ENCODE results near the gene CCL25. TPM values are rescaled to one million over a fixed set of nuclear protein-coding genes. Genes with fewer than 3 reads are reported as not detected.

CCL25 gene
- total and polyA plus RNA-seq, 9 donors = 0.18 to 45.5 (median 0.36) TPM; not detected in 4

DNA sequence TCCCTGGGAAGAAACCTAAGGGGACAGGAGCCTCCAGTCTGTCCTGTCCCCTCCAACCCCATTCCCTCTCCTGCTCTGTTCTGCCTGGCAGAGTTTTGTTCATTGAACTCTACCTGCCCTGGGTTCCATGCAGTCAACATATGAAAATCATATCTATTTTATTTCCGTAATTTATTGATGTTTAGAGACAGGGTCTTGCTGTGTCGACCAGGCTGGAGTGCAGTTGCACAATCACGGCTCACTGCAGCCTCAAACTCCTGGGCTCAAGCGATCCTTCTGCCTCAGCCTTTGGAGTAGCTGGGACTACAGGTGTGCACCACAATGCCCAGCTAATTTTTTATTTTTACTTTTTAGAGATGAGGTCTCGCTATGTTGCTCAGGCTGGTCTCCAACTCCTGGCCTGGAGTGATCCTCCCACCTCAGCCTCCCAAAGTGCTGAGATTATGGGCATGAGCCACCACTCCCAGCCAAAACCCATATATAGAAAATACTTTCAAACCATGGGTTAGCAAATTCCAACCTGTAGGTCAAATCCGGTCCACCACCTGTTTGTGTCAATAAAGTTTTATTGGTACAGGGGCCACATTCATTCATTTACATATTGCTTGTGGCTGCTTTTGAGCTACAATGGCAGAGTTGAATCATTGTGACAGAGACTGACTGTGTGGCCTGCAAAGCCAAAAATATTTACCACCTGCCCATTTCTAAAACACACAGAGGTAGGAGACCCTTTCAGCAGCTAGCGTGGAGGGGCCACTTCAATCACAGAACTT lies 57.5 kb downstream of the CCL25 start:
- no peak overlapping the region for H3K4me3 ChIP-seq (ENCODE audit: low read length)
- H3K27me3 ChIP-seq (ENCODE audit: control insufficient read depth, insufficient read depth, low read length) = no peaks in the 10 kb centered on the region
- no peak for DNase-seq
- 95% methylated on average over 4 of the region's 7 CpGs for WGBS (ENCODE audit: insufficient coverage)
- H3K4me1 ChIP-seq (ENCODE audit: control insufficient read depth, insufficient read depth, low read length) = no peaks in the 10 kb centered on the region
- peaks cover 4% of the 10 kb centered on the region for H3K36me3 ChIP-seq (ENCODE audit: control insufficient read depth, insufficient read depth, low read length)
- no peak overlapping the region for H3K27ac ChIP-seq (ENCODE audit: low read length)
- no peaks in the 10 kb centered on the region for H3K9me3 ChIP-seq (replicated peaks; ENCODE audit: control insufficient read depth, low read depth, low read length)

DNA sequence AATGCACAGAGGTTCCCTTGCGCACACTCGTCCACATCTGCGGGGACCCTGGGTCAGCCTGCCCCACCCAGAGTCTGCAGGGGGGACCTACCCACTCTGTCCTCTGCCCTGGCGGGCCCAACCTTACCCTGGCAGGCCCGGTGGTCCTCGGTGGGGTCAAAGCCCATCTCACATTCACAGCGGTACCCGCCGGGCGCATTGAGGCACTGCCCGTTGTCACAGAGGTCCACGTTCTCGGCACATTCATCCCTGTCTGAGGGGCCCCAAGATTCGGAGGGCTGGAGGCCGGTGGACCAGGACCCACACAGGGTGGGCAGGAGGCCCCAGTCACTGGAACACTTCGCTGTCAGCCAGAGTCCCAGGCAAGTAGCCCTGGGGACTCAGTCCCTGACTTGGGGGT lies 58.4 kb downstream of the CCL25 start:
- Histone ChIP-seq H3K36me3 (ENCODE audit: control insufficient read depth, insufficient read depth, low read length) (peaks cover 4% of the 10 kb centered on the region), H3K4me3 (ENCODE audit: low read length) (no peak overlapping the region), H3K9me3 (replicated peaks; ENCODE audit: control insufficient read depth, low read depth, low read length) (no peaks in the 10 kb centered on the region), H3K27ac (ENCODE audit: low read length) (no peak overlapping the region), H3K27me3 (ENCODE audit: control insufficient read depth, insufficient read depth, low read length) (no peaks in the 10 kb centered on the region), H3K4me1 (ENCODE audit: control insufficient read depth, insufficient read depth, low read length) (no peaks in the 10 kb centered on the region)
- DNase-seq = no peak
- WGBS (ENCODE audit: insufficient coverage) = 94% methylated on average over 15 of the region's 16 CpGs

DNA sequence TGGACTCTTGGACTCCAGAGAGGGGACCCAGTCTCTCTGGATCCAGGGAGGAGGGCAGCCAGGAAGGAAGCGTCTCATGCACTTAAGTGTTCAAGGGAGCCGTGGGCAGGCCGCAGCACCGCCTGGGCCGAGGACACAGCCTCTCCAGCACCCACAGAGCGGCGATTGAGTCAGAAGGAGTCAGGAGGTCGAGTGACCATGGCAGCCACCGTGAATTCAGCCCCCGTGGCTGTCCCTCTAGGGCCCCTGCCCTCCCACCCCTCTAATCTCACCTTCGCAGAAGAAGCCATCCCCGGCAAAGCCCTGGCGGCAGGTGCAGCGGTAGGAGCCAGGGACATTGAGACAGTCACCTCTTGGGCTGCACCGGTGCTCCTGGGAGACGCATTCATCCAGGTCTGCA lies 58.8 kb downstream of the CCL25 start:
- Histone ChIP-seq H3K9me3 (replicated peaks; ENCODE audit: control insufficient read depth, low read depth, low read length) (no peaks in the 10 kb centered on the region), H3K27ac (ENCODE audit: low read length) (no peak overlapping the region), H3K4me1 (ENCODE audit: control insufficient read depth, insufficient read depth, low read length) (no peaks in the 10 kb centered on the region), H3K27me3 (ENCODE audit: control insufficient read depth, insufficient read depth, low read length) (no peaks in the 10 kb centered on the region), H3K4me3 (ENCODE audit: low read length) (no peak overlapping the region), H3K36me3 (ENCODE audit: control insufficient read depth, insufficient read depth, low read length) (peaks cover 4% of the 10 kb centered on the region)
- 92% methylated on average over 11 of the region's 16 CpGs for WGBS (ENCODE audit: insufficient coverage)
- DNase-seq = no peak

Other genes with a start within 250 kb of the CCL25 start
- 8.7 TPM for gene EVI5L, start 222.5 kb upstream of the CCL25 start, total RNA-seq
- gene EVI5L, start 222.5 kb upstream of the CCL25 start, polyA plus RNA-seq (ENCODE audit: insufficient read depth in 1 of 8, insufficient read length in 8 of 8, low replicate concordance in 1 of 8) = 10 to 100 TPM; 12.1 to 20.0 (median 15.7) TPM
- 0.09 TPM for gene PRR36, start 178.4 kb upstream of the CCL25 start, total RNA-seq
- under 1 TPM; 0.20 to 0.96 (median 0.39) TPM for gene PRR36, start 178.4 kb upstream of the CCL25 start, polyA plus RNA-seq (ENCODE audit: insufficient read depth in 1 of 8, insufficient read length in 8 of 8, low replicate concordance in 1 of 8)
- 0.13 TPM for gene LRRC8E, start 164.2 kb upstream of the CCL25 start, total RNA-seq
- gene LRRC8E, start 164.2 kb upstream of the CCL25 start, polyA plus RNA-seq (ENCODE audit: insufficient read depth in 1 of 8, insufficient read length in 8 of 8, low replicate concordance in 1 of 8) = under 1 TPM in 7 of 8 donors, not detected in 1; 0.18 to 0.82 (median 0.31) TPM
- gene MAP2K7, start 148.9 kb upstream of the CCL25 start, total RNA-seq = 8.0 TPM
- 10 to 100 TPM; 19.8 to 26.9 (median 23.3) TPM for gene MAP2K7, start 148.9 kb upstream of the CCL25 start, polyA plus RNA-seq (ENCODE audit: insufficient read depth in 1 of 8, insufficient read length in 8 of 8, low replicate concordance in 1 of 8)
- gene TGFBR3L, start 137.9 kb upstream of the CCL25 start, total RNA-seq = 0.31 TPM
- gene TGFBR3L, start 137.9 kb upstream of the CCL25 start, polyA plus RNA-seq (ENCODE audit: insufficient read depth in 1 of 8, insufficient read length in 8 of 8, low replicate concordance in 1 of 8) = under 1 TPM in 7 of 8 donors, not detected in 1; 0.09 to 0.73 (median 0.49) TPM
- 10.6 TPM for gene SNAPC2, start 132.4 kb upstream of the CCL25 start, total RNA-seq
- gene SNAPC2, start 132.4 kb upstream of the CCL25 start, polyA plus RNA-seq (ENCODE audit: insufficient read depth in 1 of 8, insufficient read length in 8 of 8, low replicate concordance in 1 of 8) = 10 to 100 TPM; 17.2 to 22.1 (median 20.1) TPM
- 0.58 TPM for gene CTXN1, start 126.6 kb upstream of the CCL25 start, total RNA-seq
- 1 to 10 TPM; 1.7 to 5.3 (median 2.8) TPM for gene CTXN1, start 126.6 kb upstream of the CCL25 start, polyA plus RNA-seq (ENCODE audit: insufficient read depth in 1 of 8, insufficient read length in 8 of 8, low replicate concordance in 1 of 8)
- 40.5 TPM for gene TIMM44, start 109.1 kb upstream of the CCL25 start, total RNA-seq
- 10 to 100 TPM; 44.6 to 66.3 (median 57.4) TPM for gene TIMM44, start 109.1 kb upstream of the CCL25 start, polyA plus RNA-seq (ENCODE audit: insufficient read depth in 1 of 8, insufficient read length in 8 of 8, low replicate concordance in 1 of 8)
- 36.7 TPM for gene ELAVL1, start 47.1 kb upstream of the CCL25 start, total RNA-seq
- gene ELAVL1, start 47.1 kb upstream of the CCL25 start, polyA plus RNA-seq (ENCODE audit: insufficient read depth in 1 of 8, insufficient read length in 8 of 8, low replicate concordance in 1 of 8) = 10 to 100 TPM; 44.9 to 67.4 (median 57.2) TPM
- gene FBN3, start 96.8 kb downstream of the CCL25 start, total RNA-seq = 4.8 TPM
- gene FBN3, start 96.8 kb downstream of the CCL25 start, polyA plus RNA-seq (ENCODE audit: insufficient read depth in 1 of 8, insufficient read length in 8 of 8, low replicate concordance in 1 of 8) = 10 to 100 TPM in 6 of 8 donors, 1 to 10 TPM in 2; 7.5 to 17.7 (median 13.5) TPM
- gene CERS4, start 156.6 kb downstream of the CCL25 start, total RNA-seq = 15.6 TPM
- gene CERS4, start 156.6 kb downstream of the CCL25 start, polyA plus RNA-seq (ENCODE audit: insufficient read depth in 1 of 8, insufficient read length in 8 of 8, low replicate concordance in 1 of 8) = 10 to 100 TPM; 11.7 to 24.1 (median 16.3) TPM

Data from muscle of leg (tissue), 11 donors.